ENCODE measurements around the gene ZNRF3. TPM values are rescaled to one million over a fixed set of nuclear protein-coding genes. Genes with fewer than 3 reads are reported as not detected.

Gene ZNRF3
- total and polyA plus RNA-seq, 5 donors, result 4.0 to 9.4 (median 8.4) TPM

- intact Hi-C loops (cut with DNase I), result no loop called here
- Histone ChIP-seq H3K27me3 (ENCODE audit: control insufficient read depth, insufficient read depth) (no peaks in the 10 kb centered on the region), H3K9me3 (ENCODE audit: control insufficient read depth, low read length) (no peaks in the 10 kb centered on the region), H3K27ac (ENCODE audit: low read length) (peak overlapping the region; percentile 85), H3K4me1 (ENCODE audit: control insufficient read depth, insufficient read depth, low read length) (peaks cover 6% of the 10 kb centered on the region), H3K4me3 (ENCODE audit: low read length) (no peak overlapping the region)
- DNase-seq (peak; percentile 21 to 58 (median 46)), ATAC-seq (peak; percentile 58 to 76)
- 70% methylated on average over 13 of the region's 13 CpGs for WGBS
Observed at GRCh38 chr22:29096736-29097669, 213.6 kb downstream of the ZNRF3 start.

GRCh38 chr22:29098296-29098695, 214.9 kb downstream of the ZNRF3 start:
- intact Hi-C loops (cut with DNase I), result no loop called here
- DNase-seq (no peak), ATAC-seq (no peak)
- peaks cover 2% of the 10 kb centered on the region for H3K4me1 ChIP-seq (ENCODE audit: control insufficient read depth, insufficient read depth, low read length)
- 95% methylated on average over 2 of the region's 2 CpGs for WGBS
- H3K4me3 ChIP-seq (ENCODE audit: low read length), result no peak overlapping the region
- no peak overlapping the region for H3K27ac ChIP-seq (ENCODE audit: low read length)
- no peaks in the 10 kb centered on the region for H3K27me3 ChIP-seq (ENCODE audit: control insufficient read depth, insufficient read depth)
- no peaks in the 10 kb centered on the region for H3K9me3 ChIP-seq (ENCODE audit: control insufficient read depth, low read length)

- Histone ChIP-seq H3K4me3 (ENCODE audit: low read length) (no peak overlapping the region), H3K27me3 (ENCODE audit: control insufficient read depth, insufficient read depth) (no peaks in the 10 kb centered on the region), H3K4me1 (ENCODE audit: control insufficient read depth, insufficient read depth, low read length) (peaks cover 4% of the 10 kb centered on the region), H3K9me3 (ENCODE audit: control insufficient read depth, low read length) (no peaks in the 10 kb centered on the region), H3K27ac (ENCODE audit: low read length) (no peak overlapping the region)
- no peak for ATAC-seq
- 85% methylated on average over 2 of the region's 2 CpGs for WGBS
- intact Hi-C loops (cut with DNase I), result no loop called here
- no peak for DNase-seq
Observed at GRCh38 chr22:29102300-29102699, 218.9 kb downstream of the ZNRF3 start.

- Histone ChIP-seq H3K4me3 (ENCODE audit: low read length) (no peak overlapping the region), H3K9me3 (ENCODE audit: control insufficient read depth, low read length) (no peaks in the 10 kb centered on the region), H3K27me3 (ENCODE audit: control insufficient read depth, insufficient read depth) (no peaks in the 10 kb centered on the region), H3K4me1 (ENCODE audit: control insufficient read depth, insufficient read depth, low read length) (peaks cover 4% of the 10 kb centered on the region), H3K27ac (ENCODE audit: low read length) (no peak overlapping the region)
- 87% methylated on average over 1 of the region's 1 CpG for WGBS
- intact Hi-C loops (cut with DNase I), result no loop called here
- DNase-seq, result no peak
- ATAC-seq, result no peak
Observed at GRCh38 chr22:29103121-29103520, 219.7 kb downstream of the ZNRF3 start.

GRCh38 chr22:29105468-29105867, 222.1 kb downstream of the ZNRF3 start:
- H3K4me3 ChIP-seq (ENCODE audit: low read length), result no peak overlapping the region
- no peaks in the 10 kb centered on the region for H3K9me3 ChIP-seq (ENCODE audit: control insufficient read depth, low read length)
- intact Hi-C loops (cut with DNase I), result no loop called here
- ATAC-seq, result no peak
- no peak for DNase-seq
- no peak overlapping the region for H3K27ac ChIP-seq (ENCODE audit: low read length)
- WGBS, result 43% methylated on average over 2 of the region's 2 CpGs
- peaks cover 4% of the 10 kb centered on the region for H3K4me1 ChIP-seq (ENCODE audit: control insufficient read depth, insufficient read depth, low read length)
- H3K27me3 ChIP-seq (ENCODE audit: control insufficient read depth, insufficient read depth), result no peaks in the 10 kb centered on the region

GRCh38 chr22:29106839-29107238, 223.5 kb downstream of the ZNRF3 start:
- intact Hi-C loops (cut with DNase I), result no loop called here
- 41% methylated on average over 4 of the region's 4 CpGs for WGBS
- ATAC-seq (peak; percentile 48 to 64), DNase-seq (no peak)
- no peak overlapping the region for H3K4me3 ChIP-seq (ENCODE audit: low read length)
- no peaks in the 10 kb centered on the region for H3K27me3 ChIP-seq (ENCODE audit: control insufficient read depth, insufficient read depth)
- H3K4me1 ChIP-seq (ENCODE audit: control insufficient read depth, insufficient read depth, low read length), result peaks cover 4% of the 10 kb centered on the region
- no peak overlapping the region for H3K27ac ChIP-seq (ENCODE audit: low read length)
- no peaks in the 10 kb centered on the region for H3K9me3 ChIP-seq (ENCODE audit: control insufficient read depth, low read length)

Other genes with a start within 250 kb of the ZNRF3 start
- 10 to 100 TPM; 18.7 to 21.1 (median 19.0) TPM for gene TTC28, start 203.7 kb upstream of the ZNRF3 start, total RNA-seq
- gene TTC28, start 203.7 kb upstream of the ZNRF3 start, polyA plus RNA-seq, result 5.7 TPM
- gene CHEK2, start 141.8 kb upstream of the ZNRF3 start, total RNA-seq, result 10 to 100 TPM in 1 of 4 donors, 1 to 10 TPM in 3; 2.3 to 12.6 (median 4.5) TPM
- 4.1 TPM for gene CHEK2, start 141.8 kb upstream of the ZNRF3 start, polyA plus RNA-seq
- gene HSCB, start 141.5 kb upstream of the ZNRF3 start, total RNA-seq, result 10 to 100 TPM in 1 of 4 donors, 1 to 10 TPM in 3; 7.5 to 11.0 (median 9.0) TPM
- 16.3 TPM for gene HSCB, start 141.5 kb upstream of the ZNRF3 start, polyA plus RNA-seq
- 10 to 100 TPM; 13.1 to 14.0 (median 13.4) TPM for gene CCDC117, start 110.9 kb upstream of the ZNRF3 start, total RNA-seq
- 6.6 TPM for gene CCDC117, start 110.9 kb upstream of the ZNRF3 start, polyA plus RNA-seq
- 100 to 1,000 TPM in 1 of 4 donors, 10 to 100 TPM in 3; 53.0 to 140 (median 84.0) TPM for gene XBP1, start 83.0 kb upstream of the ZNRF3 start, total RNA-seq
- 53.1 TPM for gene XBP1, start 83.0 kb upstream of the ZNRF3 start, polyA plus RNA-seq
- gene C22orf31, start 178.3 kb downstream of the ZNRF3 start, total RNA-seq, result under 1 TPM in 2 of 4 donors, not detected in 2; 0.31 to 0.46 TPM
- 0.14 TPM for gene C22orf31, start 178.3 kb downstream of the ZNRF3 start, polyA plus RNA-seq
- gene KREMEN1, start 189.5 kb downstream of the ZNRF3 start, total RNA-seq, result 10 to 100 TPM; 53.6 to 73.0 (median 67.8) TPM
- gene KREMEN1, start 189.5 kb downstream of the ZNRF3 start, polyA plus RNA-seq, result 37.2 TPM

Measured in right cardiac atrium (tissue), 5 donors.